ENCODE measurements around the gene PTS. TPM values are rescaled to one million over a fixed set of nuclear protein-coding genes. Genes with fewer than 3 reads are reported as not detected.

The PTS gene
- total and polyA plus RNA-seq, 9 of the 15 experiments (the other 6 are each of a cell fraction or from before 2014, with no cell fraction given), result 27.1 to 72.7 (median 41.1) TPM

GRCh38 chr11:112266410-112266778, 40.2 kb downstream of the PTS start (continued):
- no peak for TF ChIP-seq ZNF280A (IDR thresholded peaks at IDR 0.05; ENCODE audit: low read depth, partially characterized antibody)
- TF ChIP-seq TEAD4 (IDR thresholded peaks at IDR 0.05; ENCODE audit: low read length), result no peak
- TF ChIP-seq TEAD4 (CRISPR knock-in tag; IDR thresholded peaks at IDR 0.05; ENCODE audit: borderline replicate concordance), result no peak

GRCh38 chr11:112267188-112267591, 41.0 kb downstream of the PTS start:
- no peak for ATAC-seq
- H3K9ac ChIP-seq (ENCODE audit: insufficient read depth in 1 of 2, low read depth in 2 of 2, low read length in 2 of 2), result no peak overlapping the region
- H3K27me3 ChIP-seq (ENCODE audit: control insufficient read depth in 2 of 2, insufficient read depth in 2 of 2, low read length in 2 of 2), result no peaks in the 10 kb centered on the region; a peak in 1 of 5 replicates
- no peaks in the 10 kb centered on the region for H3K79me2 ChIP-seq (ENCODE audit: control insufficient read depth, insufficient read depth, low read length)
- 6% methylated on average over 5 of the region's 5 CpGs for WGBS (ENCODE audit: insufficient coverage, low coverage, missing lambda C conversion rate)
- no peak overlapping the region for H3K4me3 ChIP-seq
- H3K36me3 ChIP-seq (ENCODE audit: control insufficient read depth, insufficient read depth, low read length), result no peaks in the 10 kb centered on the region
- H3K4me2 ChIP-seq (ENCODE audit: insufficient read depth, low read length), result no peak overlapping the region
- no peaks in the 10 kb centered on the region for H3K9me3 ChIP-seq (replicated peaks; ENCODE audit: control insufficient read depth, insufficient read depth, low read depth, low read length)
- no peaks in the 10 kb centered on the region for H3K9me1 ChIP-seq (ENCODE audit: control insufficient read depth, insufficient read depth, low read length)
- no TSS peak for BruUV-seq (replicated peaks)
- H2AFZ ChIP-seq (ENCODE audit: low read depth, low read length), result no peak overlapping the region
- POLR2A ChIA-PET, result interaction anchor here (1.7 kb wide), 1 partner anchor 9 kb away, joined by 4 read pairs; no protein-coding TSS in a partner anchor
- in situ Hi-C loops (cut with MboI), result no loop called here
- intact Hi-C loops (cut with micrococcal nuclease), result no loop called here
- CTCF ChIA-PET (ENCODE audit: low intra/inter-chr PET ratio), result no interaction called here
- TF ChIP-seq FOXP4 (CRISPR knock-in tag; IDR thresholded peaks at IDR 0.05; ENCODE audit: borderline replicate concordance) (no peak), CEBPG (CRISPR knock-in tag; IDR thresholded peaks at IDR 0.05) (no peak), CEBPG (tag; conservative IDR thresholded peaks at IDR 0.05 in 1 of 2, IDR thresholded peaks at IDR 0.05 in 1 of 2) (peak; percentile 75 to 81), CEBPB (tag; IDR thresholded peaks at IDR 0.05) (peak; percentile 89), MEIS2 (IDR thresholded peaks at IDR 0.05; ENCODE audit: partially characterized antibody) (peak; percentile 44), ESRRA (IDR thresholded peaks at IDR 0.05; ENCODE audit: borderline replicate concordance, low read depth) (peak; percentile 54; the same call in 1 of the 2 replicates), NR2C1 (IDR thresholded peaks at IDR 0.05) (no peak), NR2C1 (tag; IDR thresholded peaks at IDR 0.05) (peak; percentile 28; the same call in 1 of the 2 replicates), HMGXB4 (CRISPR knock-in tag; IDR thresholded peaks at IDR 0.05) (no peak), PCBP2 (IDR thresholded peaks at IDR 0.05; ENCODE audit: low read depth, low read length, poor library complexity, severe bottlenecking) (no peak)
- H3K27ac ChIP-seq (ENCODE audit: extremely low read depth, low read depth, low read length), result no peak overlapping the region
- DNase-seq (ENCODE audit: extremely low read depth in 1 of 4, low spot score in 3 of 4), result no peak
- no peaks in the 10 kb centered on the region for H4K20me1 ChIP-seq (replicated peaks; ENCODE audit: control insufficient read depth, insufficient read depth, low read length)
- peaks cover 0 to 13% of the 10 kb centered on the region in 2 experiments; a peak in 3 of 5 replicates for H3K4me1 ChIP-seq (replicated peaks in 1 of 2; ENCODE audit: control insufficient read depth in 2 of 2, insufficient read depth in 2 of 2, low read length in 2 of 2)
- FAIRE-seq, result no peak

Data from K562 (cell line).